SK-N-SH (cell line): ENCODE data around the gene ALAS2. TPM values are rescaled to one million over a fixed set of nuclear protein-coding genes. Genes with fewer than 3 reads are reported as not detected.

Experiments
- CTCF ChIA-PET: fragments of 300-600, 350-600 bp; formaldehyde crosslinking; extraction: SDS; loops from one replicate; lab custom pipeline; 2021; lab: Yijun Ruan, JAX
- POLR2A ChIA-PET: fragments of 350-600 bp; sonication (Branson Sonifier 250); formaldehyde crosslinking; extraction: SDS; loops from one replicate; lab custom pipeline; 2020; ENCODE audit warnings: antibody characterized with exemption, inconsistent platforms; lab: Yijun Ruan, JAX
- DNase-seq: peaks from one replicate; pipeline ENCODE4 v3.0.0; 2012
- H2AFZ ChIP-seq: fragments of 200-600 bp; sonication (generic); 2 replicates; pipeline ENCODE4 v1.8.1; 2016; ENCODE audit warnings: antibody characterized with exemption, mild to moderate bottlenecking, low read depth
- H3F3A ChIP-seq: fragments of 200-600 bp; sonication (generic); replicated peaks from 2 replicates; pipeline ENCODE3; 2016; ENCODE audit warnings: antibody characterized with exemption, mild to moderate bottlenecking; ENCODE audit not compliant: insufficient read depth
- H3K27ac ChIP-seq, 2 experiments: fragments of 200-500 bp in 1 of 2; fragments of 200-600 bp in 1 of 2; sonication (Bioruptor generic) in 1 of 2; sonication (generic), shearing (Covaris generic) in 1 of 2; 2 replicates each; pipeline versions ENCODE4 v1.5.1 to v1.6.1; 2014 to 2016; ENCODE audit warnings: low read depth in 2 of 2, inconsistent platforms in 1 of 2, low read length in 1 of 2, mild to moderate bottlenecking in 1 of 2, mixed read lengths in 1 of 2
- H3K27me3 ChIP-seq: fragments of 200-600 bp; sonication (generic), shearing (Covaris generic); 2 replicates; pipeline ENCODE4 v1.6.1; 2016; ENCODE audit warnings: mixed run types; ENCODE audit not compliant: insufficient read depth
- H3K36me3 ChIP-seq, 2 experiments: fragments of 200-500 bp in 1 of 2; fragments of 200-600 bp in 1 of 2; sonication (Bioruptor generic) in 1 of 2; sonication (generic) in 1 of 2; replicated peaks in 1 of 2; 2 replicates each; pipeline versions ENCODE3 to v1.5.1; 2014 to 2016; ENCODE audit warnings: low read length in 1 of 2, mild to moderate bottlenecking in 1 of 2; ENCODE audit not compliant: insufficient read depth in 2 of 2, control insufficient read depth in 1 of 2
- H3K4me1 ChIP-seq, 2 experiments: fragments of 200-500 bp in 1 of 2; fragments of 200-600 bp in 1 of 2; sonication (Bioruptor generic) in 1 of 2; sonication (generic), shearing (Covaris generic) in 1 of 2; 2 replicates each; pipeline versions ENCODE4 v1.5.1 to v1.6.1; 2014 to 2016; ENCODE audit warnings: low read depth in 1 of 2, low read length in 1 of 2, mixed run types in 1 of 2; ENCODE audit not compliant: insufficient read depth in 2 of 2, control insufficient read depth in 1 of 2
- H3K4me2 ChIP-seq: fragments of 200-600 bp; sonication (generic), shearing (Covaris generic); 2 replicates; pipeline ENCODE4 v1.6.1; 2017; ENCODE audit warnings: mixed run types
- H3K4me3 ChIP-seq, 2 experiments: fragments of 200-500 bp in 1 of 2; fragments of 200-600 bp in 1 of 2; sonication (Bioruptor generic) in 1 of 2; sonication (generic), shearing (Covaris generic) in 1 of 2; 2 replicates each; pipeline versions ENCODE4 v1.5.1 to v1.8.1; 2014 to 2016; ENCODE audit warnings: low read depth in 2 of 2, inconsistent platforms in 1 of 2, low read length in 1 of 2, mild to moderate bottlenecking in 1 of 2, mixed read lengths in 1 of 2, moderate library complexity in 1 of 2
- H3K79me2 ChIP-seq: fragments of 200-600 bp; sonication (generic); 2 replicates; pipeline ENCODE4 v1.8.1; 2017; ENCODE audit warnings: mild to moderate bottlenecking; ENCODE audit not compliant: insufficient read depth
- H3K9ac ChIP-seq: fragments of 200-600 bp; sonication (generic); 2 replicates; pipeline ENCODE4 v1.6.1; 2017; ENCODE audit warnings: mixed run types
- H3K9me2 ChIP-seq: fragments of 200-600 bp; sonication (generic); 2 replicates; pipeline ENCODE4 v1.6.1; 2017; ENCODE audit warnings: mixed run types
- H3K9me3 ChIP-seq: fragments of 200-600 bp; sonication (generic); 2 replicates; pipeline ENCODE4 v1.6.1; 2017; ENCODE audit warnings: mixed run types, mild to moderate bottlenecking, moderate library complexity
- H4K20me1 ChIP-seq: fragments of 200-600 bp; sonication (generic); 2 replicates; pipeline ENCODE4 v1.6.1; 2017; ENCODE audit warnings: mild to moderate bottlenecking, mixed run types; ENCODE audit not compliant: insufficient read depth
- EZH2phosphoT487 ChIP-seq: fragments of 200-600 bp; sonication (generic); IDR thresholded peaks from 2 replicates; pipeline ENCODE4 v1.6.1; 2017; ENCODE audit warnings: low read depth, mixed run types, mild to moderate bottlenecking, antibody characterized with exemption, moderate library complexity, borderline replicate concordance
- FOSL2 ChIP-seq: IDR thresholded peaks from 2 replicates; pipeline ENCODE4 v1.4.0; 2012; ENCODE audit warnings: low read depth, mild to moderate bottlenecking, moderate library complexity, borderline replicate concordance
- GABPA ChIP-seq: IDR thresholded peaks from 2 replicates; pipeline ENCODE4 v1.4.0; 2012; ENCODE audit warnings: low read depth, mild to moderate bottlenecking
- GATA2 ChIP-seq: sonication (generic); formaldehyde crosslinking; IDR thresholded peaks from 2 replicates; pipeline ENCODE4 v1.5.0; 2020; ENCODE audit warnings: mild to moderate bottlenecking, missing genetic modification reagents
- JUND ChIP-seq: IDR thresholded peaks from 2 replicates; pipeline ENCODE4 v1.4.0; 2012
- MAX ChIP-seq: IDR thresholded peaks from 2 replicates; pipeline ENCODE4 v1.4.0; 2012; ENCODE audit warnings: low read depth
- NFIC ChIP-seq: IDR thresholded peaks from 2 replicates; pipeline ENCODE4 v1.4.0; 2012; ENCODE audit warnings: borderline replicate concordance
- RAD21 ChIP-seq: IDR thresholded peaks from 2 replicates; pipeline ENCODE4 v1.6.1; 2012; ENCODE audit warnings: mild to moderate bottlenecking, low read length
- RCOR1 ChIP-seq: fragments of 150-350 bp; IDR thresholded peaks from 2 replicates; pipeline ENCODE4 v1.6.1; 2017; ENCODE audit warnings: antibody characterized with exemption, low read length
- REST ChIP-seq: IDR thresholded peaks from 2 replicates; pipeline ENCODE4 v1.6.1; 2012; ENCODE audit warnings: mild to moderate bottlenecking, low read depth, low read length, moderate library complexity
- SMC3 ChIP-seq: IDR thresholded peaks from 2 replicates; pipeline ENCODE4 v1.6.1; 2012; ENCODE audit warnings: low read depth, low read length, improper control_type of control experiment
- TAF1 ChIP-seq: IDR thresholded peaks from 2 replicates; pipeline ENCODE4 v1.6.1; 2012; ENCODE audit warnings: low read depth, mild to moderate bottlenecking, low read length, moderate library complexity, borderline replicate concordance
- TCF12 ChIP-seq: IDR thresholded peaks from 2 replicates; pipeline ENCODE4 v1.4.0; 2012
- USF2 ChIP-seq: fragments of 150-350 bp; IDR thresholded peaks from 2 replicates; pipeline ENCODE4 v1.6.1; 2017; ENCODE audit warnings: antibody characterized with exemption, low read length, low read depth, borderline replicate concordance
- YY1 ChIP-seq: IDR thresholded peaks from 2 replicates; pipeline ENCODE4 v1.4.0; 2012; ENCODE audit warnings: low read depth, mild to moderate bottlenecking
- WGBS: methylation state at CpG from one replicate; pipeline ENCODE4 v1.1.6; 2017; ENCODE audit warnings: low lambda C conversion rate; 5-methylcytosine and 5-hydroxymethylcytosine counted together
- polyA plus RNA-seq, 3 experiments: library from polyadenylated mRNA; depleted of rRNA; stranded (reverse); fragments of >200 nt; gene quantifications; 2 replicates each; pipeline ENCODE4 v1.2.3, GENCODE V29; 2012

The ALAS2 gene
- polyA plus RNA-seq, 1 of the 3 experiments (the other 2 are of a cell fraction), result not detected

DNA sequence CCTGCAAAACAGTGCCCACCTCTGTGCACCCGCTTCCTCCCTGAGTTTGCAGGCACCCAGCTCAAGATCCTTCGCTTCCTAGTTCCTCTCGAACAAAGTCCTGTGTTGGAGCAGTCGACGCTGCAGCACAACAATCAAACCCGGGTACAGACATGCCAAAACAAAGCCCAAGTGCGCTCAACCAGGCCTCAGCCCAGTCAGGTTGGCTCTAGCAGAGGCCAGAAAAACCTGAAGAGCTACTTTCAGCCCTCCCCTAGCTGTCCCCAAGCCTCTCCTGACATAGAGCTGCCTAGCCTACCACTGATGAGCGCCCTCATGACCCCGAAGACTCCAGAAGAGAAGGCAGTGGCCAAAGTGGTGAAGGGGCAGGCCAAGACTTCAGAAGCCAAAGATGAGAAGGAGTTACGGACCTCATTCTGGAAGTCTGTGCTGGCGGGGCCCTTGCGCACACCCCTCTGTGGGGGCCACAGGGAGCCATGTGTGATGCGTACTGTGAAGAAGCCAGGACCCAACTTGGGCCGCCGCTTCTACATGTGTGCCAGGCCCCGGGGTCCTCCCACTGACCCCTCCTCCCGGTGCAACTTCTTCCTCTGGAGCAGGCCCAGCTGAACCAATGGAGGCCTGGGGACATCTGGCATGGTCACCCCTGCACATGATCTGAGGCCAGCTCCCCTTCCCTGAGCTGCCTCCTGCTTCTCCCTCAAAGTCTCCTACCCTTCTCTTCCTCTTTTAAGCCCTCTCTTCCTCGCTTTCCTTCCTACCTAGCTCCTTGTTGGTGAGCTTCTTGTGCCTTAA is 23.8 kb downstream of the ALAS2 start:
- H3K79me2 ChIP-seq, result peaks cover under 1% of the 10 kb centered on the region; the same call in 1 of the 2 replicates
- H3K27me3 ChIP-seq, result peaks cover 6% of the 10 kb centered on the region; the same call in 1 of the 2 replicates
- peaks cover 5 to 29% of the 10 kb centered on the region in 2 experiments for H3K36me3 ChIP-seq
- H3F3A ChIP-seq, result no peaks in the 10 kb centered on the region
- CTCF ChIA-PET, result interaction anchor here (0.6 to 2.0 kb wide), 2 partner anchors 50 to 1977 kb away, joined by 4 to 6 read pairs; no protein-coding TSS in a partner anchor
- WGBS, result 46% methylated on average over 13 of the region's 18 CpGs
- no peaks in the 10 kb centered on the region for H3K9me3 ChIP-seq
- DNase-seq, result no peak
- H3K27ac ChIP-seq, result no peak overlapping the region
- no peak overlapping the region for H2AFZ ChIP-seq
- TF ChIP-seq GATA2 (CRISPR knock-in tag), result no peak
- no peak for TF ChIP-seq GABPA
- TF ChIP-seq RCOR1, result no peak
- no peak for TF ChIP-seq NFIC
- TF ChIP-seq YY1, result no peak
- no peak for TF ChIP-seq SMC3
- no peak for TF ChIP-seq JUND
- TF ChIP-seq REST, result no peak
- no peak for TF ChIP-seq FOSL2
- no peak for TF ChIP-seq TAF1
- TF ChIP-seq EZH2phosphoT487, result no peak
- TF ChIP-seq TCF12, result no peak
- no peak for TF ChIP-seq USF2
- TF ChIP-seq MAX, result no peak
- TF ChIP-seq RAD21, result no peak
- H3K9me2 ChIP-seq, result no peaks in the 10 kb centered on the region
- no peak overlapping the region for H3K4me2 ChIP-seq
- H4K20me1 ChIP-seq, result no peaks in the 10 kb centered on the region
- POLR2A ChIA-PET, result interaction anchor here (1.2 kb wide), 1 partner anchor 7 kb away, joined by 3 read pairs; the partner anchor contains the start of gene APEX2
- no peak overlapping the region for H3K4me3 ChIP-seq
- no peak overlapping the region for H3K9ac ChIP-seq
- no peaks in the 10 kb centered on the region; a peak in 1 of 4 replicates for H3K4me1 ChIP-seq
